HL-60 (cell line): ENCODE results near the gene OPA1.

Experiments
- POLR2AphosphoS5 ChIP-seq: IDR thresholded peaks from 2 replicates; pipeline ENCODE4 v1.6.1; 2012; ENCODE audit warnings: low read depth
- SPI1 ChIP-seq: IDR thresholded peaks from 2 replicates; pipeline ENCODE4 v1.6.1; 2012; ENCODE audit warnings: low read depth, mild to moderate bottlenecking, borderline replicate concordance
- TF ChIP-seq, protein P1 (sequence below): IDR thresholded peaks from one replicate; pipeline ENCODE4 v1.5.1; 2011; ENCODE audit warnings: low read length, control low read depth, inconsistent platforms; ENCODE audit not compliant: insufficient read depth
- TF ChIP-seq, protein P2 (sequence below): IDR thresholded peaks from 2 replicates; pipeline ENCODE4 v1.6.1; 2012; ENCODE audit warnings: low read depth; ENCODE audit not compliant: insufficient replicate concordance

DNA sequence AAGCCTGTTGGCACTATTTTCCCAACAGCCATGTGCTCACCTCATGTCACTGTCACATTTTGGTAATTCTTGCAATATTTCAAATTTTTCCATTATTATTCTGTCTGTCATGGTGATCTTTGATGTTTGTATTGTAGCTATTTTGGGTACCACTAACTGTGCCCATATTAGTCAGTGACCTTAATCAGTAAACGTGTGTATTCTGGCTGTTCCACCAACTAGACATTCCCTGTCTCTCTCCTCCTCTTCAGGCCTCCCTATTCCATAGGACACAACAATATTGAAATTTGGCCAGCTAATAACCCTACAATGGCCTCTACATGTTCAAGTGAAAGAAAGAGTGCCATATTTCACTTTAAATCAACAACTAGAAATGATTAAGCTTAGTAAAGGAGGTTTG, 88.6 kb downstream of the OPA1 start:
- TF ChIP-seq, protein P1, sequence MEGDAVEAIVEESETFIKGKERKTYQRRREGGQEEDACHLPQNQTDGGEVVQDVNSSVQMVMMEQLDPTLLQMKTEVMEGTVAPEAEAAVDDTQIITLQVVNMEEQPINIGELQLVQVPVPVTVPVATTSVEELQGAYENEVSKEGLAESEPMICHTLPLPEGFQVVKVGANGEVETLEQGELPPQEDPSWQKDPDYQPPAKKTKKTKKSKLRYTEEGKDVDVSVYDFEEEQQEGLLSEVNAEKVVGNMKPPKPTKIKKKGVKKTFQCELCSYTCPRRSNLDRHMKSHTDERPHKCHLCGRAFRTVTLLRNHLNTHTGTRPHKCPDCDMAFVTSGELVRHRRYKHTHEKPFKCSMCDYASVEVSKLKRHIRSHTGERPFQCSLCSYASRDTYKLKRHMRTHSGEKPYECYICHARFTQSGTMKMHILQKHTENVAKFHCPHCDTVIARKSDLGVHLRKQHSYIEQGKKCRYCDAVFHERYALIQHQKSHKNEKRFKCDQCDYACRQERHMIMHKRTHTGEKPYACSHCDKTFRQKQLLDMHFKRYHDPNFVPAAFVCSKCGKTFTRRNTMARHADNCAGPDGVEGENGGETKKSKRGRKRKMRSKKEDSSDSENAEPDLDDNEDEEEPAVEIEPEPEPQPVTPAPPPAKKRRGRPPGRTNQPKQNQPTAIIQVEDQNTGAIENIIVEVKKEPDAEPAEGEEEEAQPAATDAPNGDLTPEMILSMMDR = no peak
- TF ChIP-seq POLR2AphosphoS5 (no peak), SPI1 (no peak)
- TF ChIP-seq, protein P2, sequence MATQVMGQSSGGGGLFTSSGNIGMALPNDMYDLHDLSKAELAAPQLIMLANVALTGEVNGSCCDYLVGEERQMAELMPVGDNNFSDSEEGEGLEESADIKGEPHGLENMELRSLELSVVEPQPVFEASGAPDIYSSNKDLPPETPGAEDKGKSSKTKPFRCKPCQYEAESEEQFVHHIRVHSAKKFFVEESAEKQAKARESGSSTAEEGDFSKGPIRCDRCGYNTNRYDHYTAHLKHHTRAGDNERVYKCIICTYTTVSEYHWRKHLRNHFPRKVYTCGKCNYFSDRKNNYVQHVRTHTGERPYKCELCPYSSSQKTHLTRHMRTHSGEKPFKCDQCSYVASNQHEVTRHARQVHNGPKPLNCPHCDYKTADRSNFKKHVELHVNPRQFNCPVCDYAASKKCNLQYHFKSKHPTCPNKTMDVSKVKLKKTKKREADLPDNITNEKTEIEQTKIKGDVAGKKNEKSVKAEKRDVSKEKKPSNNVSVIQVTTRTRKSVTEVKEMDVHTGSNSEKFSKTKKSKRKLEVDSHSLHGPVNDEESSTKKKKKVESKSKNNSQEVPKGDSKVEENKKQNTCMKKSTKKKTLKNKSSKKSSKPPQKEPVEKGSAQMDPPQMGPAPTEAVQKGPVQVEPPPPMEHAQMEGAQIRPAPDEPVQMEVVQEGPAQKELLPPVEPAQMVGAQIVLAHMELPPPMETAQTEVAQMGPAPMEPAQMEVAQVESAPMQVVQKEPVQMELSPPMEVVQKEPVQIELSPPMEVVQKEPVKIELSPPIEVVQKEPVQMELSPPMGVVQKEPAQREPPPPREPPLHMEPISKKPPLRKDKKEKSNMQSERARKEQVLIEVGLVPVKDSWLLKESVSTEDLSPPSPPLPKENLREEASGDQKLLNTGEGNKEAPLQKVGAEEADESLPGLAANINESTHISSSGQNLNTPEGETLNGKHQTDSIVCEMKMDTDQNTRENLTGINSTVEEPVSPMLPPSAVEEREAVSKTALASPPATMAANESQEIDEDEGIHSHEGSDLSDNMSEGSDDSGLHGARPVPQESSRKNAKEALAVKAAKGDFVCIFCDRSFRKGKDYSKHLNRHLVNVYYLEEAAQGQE = no peak
